SKM-1 treated with dmso at 0.1 percent for 144 hours (cell line): ENCODE measurements around the gene TPCN2.

Experiments used
- DNase-seq: peaks from one replicate; lab custom pipeline; 2025; ENCODE audit not compliant: unreplicated experiment; lab: John Stamatoyannopoulos, UW

TPCN2 gene

DNA sequence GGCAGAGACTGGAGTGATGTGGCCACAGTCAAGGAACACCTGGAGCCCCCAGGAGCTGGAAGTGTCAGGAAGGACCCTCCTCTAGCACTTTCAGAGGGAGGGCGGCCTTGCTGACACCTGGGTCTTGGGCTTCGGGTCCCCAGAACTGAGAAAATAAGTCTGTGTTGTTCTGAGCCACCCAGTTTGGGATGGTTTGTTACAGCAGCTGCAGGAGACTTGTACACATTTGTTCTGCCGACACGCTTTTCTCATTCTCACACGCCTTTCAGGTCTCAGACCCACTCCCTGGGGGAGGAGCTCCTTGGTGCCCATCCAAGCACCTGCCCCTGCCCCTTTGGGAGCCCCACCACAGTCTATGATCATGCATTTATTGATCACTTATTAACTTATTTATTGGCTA is 59.8 kb downstream of the TPCN2 start:
- DNase-seq: no peak

DNA sequence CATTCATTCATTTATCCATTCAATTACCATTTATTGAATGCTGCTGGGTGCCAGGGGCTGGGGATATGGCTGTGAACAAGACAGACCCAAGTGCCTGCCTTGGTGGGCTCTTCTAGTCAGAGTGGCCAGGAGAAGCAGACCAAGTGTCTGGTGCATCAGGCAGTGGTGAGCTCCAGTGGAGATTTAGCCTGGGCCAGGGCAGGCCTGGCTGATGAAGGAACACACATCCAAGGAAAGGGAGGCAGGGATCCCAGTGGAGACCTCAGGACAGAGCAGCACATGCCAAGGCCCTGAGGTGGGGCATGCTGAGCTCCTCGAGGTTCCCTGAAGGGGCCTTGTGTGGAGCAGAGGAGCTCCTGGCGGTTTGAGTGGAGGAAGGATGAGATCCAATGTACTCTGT is 60.4 kb downstream of the TPCN2 start:
- DNase-seq: no peak

GRCh38 chr11:69110451-69110850 is 61.7 kb downstream of the TPCN2 start:
- DNase-seq: no peak

DNA sequence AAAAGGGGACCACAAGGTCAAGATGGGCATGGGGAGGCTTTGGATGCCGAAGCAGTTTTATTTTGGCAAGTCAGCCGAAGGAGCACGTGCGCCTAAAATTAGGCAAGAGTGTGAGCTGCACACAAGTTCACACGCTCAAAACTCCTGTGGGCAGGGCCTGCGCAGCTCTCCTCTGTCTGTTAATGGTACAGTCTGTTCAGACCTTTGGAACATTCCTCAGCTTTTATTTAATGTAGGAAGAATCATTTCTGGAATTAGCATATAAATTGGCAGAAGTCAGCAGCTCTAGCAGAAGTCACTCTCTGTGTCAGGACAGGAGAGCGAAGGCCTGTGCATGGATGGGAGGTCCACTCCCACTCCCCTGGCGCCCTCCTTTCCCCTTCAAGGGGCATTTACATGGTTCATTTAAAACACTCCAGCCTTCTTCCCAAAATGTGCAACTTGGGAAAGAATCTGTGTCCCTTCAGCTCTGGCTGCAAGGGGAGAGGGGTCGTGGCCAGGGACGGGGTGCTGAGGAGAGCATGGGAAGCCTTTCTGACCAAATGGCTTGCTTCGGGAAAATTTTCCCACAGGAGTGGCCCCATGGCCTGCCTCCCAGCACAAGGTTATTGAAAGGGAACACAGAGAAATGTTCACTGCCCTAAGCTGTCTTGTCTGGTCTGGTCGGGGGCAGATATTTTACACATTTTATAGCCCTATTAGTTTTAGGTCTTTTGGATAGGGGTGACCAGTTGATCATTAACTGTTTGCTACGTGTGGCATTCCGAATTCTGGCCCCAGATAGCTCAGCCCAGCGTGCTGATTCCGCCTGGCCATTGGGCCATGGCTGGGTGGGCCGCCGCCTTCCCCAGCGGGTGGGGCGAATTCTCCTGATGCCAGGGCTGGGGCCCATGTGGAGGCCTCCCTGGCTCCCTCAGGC is 63.2 kb downstream of the TPCN2 start:
- no peak for DNase-seq

GRCh38 chr11:69113226-69113625 is 64.5 kb downstream of the TPCN2 start:
- DNase-seq: no peak

DNA sequence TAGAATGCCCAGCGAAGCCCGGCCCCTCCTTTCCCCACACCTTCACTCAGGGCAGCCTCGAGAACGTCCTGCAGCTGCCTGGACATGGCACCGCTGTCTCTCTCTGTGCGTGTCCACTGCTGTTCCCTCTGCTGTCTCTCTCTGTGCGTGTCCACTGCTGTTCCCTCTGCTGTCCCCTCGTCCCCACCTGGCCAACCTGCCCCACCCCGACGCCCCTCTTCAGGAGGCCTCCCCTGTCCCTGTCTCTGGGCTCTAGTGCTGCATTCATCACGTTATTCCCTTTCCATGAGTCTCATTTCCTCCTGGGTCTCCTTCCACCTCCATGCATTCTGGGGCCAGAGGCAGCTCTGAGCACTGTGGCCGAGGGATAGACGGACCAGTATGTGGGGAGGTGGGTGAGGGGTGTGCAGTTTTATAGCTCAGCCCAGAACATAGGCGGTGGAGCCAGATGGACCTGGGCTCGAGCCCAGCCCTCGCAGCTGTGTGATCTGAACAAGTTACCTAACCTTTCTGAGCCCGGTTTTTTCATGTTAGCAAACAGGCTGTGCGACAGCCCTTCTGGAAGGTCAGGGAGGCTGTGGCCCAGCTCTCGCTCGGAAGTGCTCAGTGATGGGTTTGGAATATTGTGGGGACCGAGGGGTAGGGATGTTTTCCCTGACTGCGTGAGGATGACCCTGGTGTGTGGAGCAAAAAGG is 65.1 kb downstream of the TPCN2 start:
- DNase-seq: no peak

- no peak for DNase-seq
Measured at GRCh38 chr11:69114362-69114761, 65.6 kb downstream of the TPCN2 start.

DNA sequence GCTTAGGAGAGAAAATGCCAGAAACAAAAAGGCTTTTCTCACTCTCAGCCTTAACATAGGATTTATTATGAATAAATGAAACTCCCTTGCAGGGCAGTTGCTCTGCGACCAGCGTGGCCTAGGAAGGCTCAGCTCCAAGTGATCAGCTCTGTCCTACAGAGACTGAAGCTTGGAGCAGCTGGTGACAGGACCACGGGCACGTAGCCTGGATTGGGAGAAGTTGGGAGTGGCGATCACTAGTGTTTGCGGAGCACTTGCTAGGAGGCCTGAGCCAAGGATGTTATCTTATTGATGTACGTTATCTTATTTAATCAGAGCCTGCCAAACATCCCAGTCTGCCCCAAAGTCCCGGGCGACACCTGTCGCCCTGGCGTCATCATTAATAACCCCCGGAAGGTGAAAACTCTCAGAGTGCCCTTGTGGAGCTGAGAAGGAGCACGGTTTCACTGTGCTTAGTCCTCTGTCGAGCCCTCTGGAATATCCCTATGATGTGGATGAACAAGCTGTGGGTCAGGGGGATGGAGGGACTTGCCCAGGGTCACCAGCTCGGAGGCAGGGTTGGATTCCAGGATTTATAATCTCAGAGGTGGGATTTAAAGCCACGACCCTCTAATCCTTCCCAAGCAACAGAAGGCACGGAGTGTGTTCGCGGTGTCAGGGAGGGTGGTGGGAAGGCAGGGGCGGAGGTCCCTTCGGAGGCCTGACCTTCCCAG is 66.2 kb downstream of the TPCN2 start:
- DNase-seq: no peak

DNA sequence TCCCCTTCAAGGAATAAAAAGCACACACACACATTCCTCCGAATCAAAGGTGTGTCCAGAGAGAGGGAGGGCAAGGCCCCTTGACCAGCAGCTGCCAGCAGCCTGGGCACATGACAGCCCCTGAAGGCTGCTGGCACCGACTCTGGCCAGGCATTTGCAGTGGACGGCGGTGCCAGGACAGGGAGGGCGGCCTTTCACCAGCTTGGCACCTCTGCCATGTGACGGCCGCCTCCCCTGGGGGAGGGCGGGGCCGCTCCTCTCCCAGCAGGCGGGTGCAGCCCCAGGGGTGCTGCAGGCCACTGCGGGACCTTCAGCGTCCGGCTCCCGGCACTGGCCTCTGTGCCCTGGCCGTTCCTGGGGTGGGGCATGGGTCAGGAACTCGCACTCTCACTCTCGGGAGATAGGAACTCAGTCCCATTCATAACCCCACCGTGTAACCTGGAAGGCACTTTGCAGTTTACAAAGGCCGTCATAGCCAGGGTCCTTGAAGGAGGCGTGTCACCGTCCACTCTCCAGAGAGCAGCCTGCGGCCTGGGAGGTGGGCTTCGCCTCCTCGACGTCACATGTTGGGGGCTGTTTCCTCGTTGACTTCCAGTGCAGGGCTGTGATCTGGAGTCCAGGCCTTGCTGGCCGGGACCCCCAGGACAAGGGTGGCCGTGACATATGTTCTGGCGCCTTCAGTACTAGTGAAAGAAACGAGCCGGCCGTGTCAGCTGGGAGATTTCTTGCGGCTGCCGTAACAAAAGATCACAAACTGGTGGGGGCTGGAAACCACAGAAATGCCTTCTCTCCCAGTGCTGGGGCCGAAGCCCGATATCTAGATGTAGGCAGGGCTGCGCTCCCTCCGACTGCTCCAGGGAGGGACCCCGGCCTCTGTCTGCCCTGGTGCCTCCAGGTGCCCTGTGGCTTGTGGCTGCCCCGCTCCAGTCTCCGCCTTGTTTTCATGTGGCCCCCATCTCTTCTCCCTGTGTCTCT is 67.1 kb downstream of the TPCN2 start:
- no peak for DNase-seq

DNA sequence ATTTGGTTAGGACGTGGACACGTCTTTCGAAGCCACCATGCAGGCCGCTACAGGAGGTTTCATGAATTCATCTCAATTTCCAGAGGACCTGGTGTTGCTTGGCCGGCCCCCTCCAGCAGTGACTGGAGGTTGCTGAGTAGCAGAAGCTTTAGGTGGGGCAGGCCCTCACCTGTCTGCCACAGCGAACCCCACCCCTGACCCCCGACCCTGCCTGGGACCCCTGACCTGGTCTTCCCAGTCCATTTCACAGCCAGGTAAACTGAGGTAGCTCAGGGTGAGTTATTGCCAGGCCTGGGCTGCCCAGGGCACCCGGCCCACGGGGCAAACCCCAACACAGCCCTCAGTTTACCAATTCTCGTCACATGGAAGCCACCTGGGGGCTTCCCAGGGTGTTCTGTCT is 67.9 kb downstream of the TPCN2 start:
- DNase-seq: no peak

DNA sequence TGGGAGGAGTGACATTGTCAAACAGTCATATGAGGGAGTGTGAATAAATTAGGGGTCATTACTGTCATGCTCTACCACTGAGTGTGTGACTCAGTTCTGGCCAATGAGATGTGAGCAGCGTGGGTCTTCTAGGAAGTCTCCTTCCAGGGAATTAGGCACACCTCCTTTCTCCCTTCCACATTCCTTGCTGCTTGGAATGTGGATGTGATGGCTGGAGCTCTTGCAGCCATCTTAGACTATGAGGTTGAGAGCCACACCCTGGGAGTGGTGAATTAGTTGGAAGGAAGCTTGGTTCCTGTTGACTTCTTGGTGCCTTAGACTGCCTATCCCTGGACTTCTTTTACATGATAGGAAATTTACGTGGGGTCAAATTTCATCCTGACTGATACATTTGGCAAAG is 70.5 kb downstream of the TPCN2 start:
- DNase-seq: no peak

- no peak for DNase-seq
Measured at GRCh38 chr11:69120096-69120875, 71.6 kb downstream of the TPCN2 start.

DNA sequence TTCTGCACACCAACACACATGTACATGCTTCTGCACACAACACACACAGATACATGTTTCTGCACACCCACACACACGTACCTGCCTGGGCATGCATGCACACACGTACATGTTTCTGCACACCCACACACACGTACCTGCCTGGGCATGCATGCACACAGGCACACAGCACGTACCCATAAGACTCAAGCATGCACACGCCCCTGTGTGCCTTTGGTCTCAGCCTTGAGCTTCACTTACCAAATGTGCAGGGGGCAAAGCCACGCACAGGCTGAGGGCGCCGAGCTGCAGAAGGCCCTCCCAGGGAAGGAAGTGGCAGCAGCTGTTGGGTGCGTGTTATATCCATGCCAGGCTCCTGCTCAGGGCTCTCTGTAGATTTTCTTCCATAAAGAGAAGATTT is 72.3 kb downstream of the TPCN2 start:
- no peak for DNase-seq

DNA sequence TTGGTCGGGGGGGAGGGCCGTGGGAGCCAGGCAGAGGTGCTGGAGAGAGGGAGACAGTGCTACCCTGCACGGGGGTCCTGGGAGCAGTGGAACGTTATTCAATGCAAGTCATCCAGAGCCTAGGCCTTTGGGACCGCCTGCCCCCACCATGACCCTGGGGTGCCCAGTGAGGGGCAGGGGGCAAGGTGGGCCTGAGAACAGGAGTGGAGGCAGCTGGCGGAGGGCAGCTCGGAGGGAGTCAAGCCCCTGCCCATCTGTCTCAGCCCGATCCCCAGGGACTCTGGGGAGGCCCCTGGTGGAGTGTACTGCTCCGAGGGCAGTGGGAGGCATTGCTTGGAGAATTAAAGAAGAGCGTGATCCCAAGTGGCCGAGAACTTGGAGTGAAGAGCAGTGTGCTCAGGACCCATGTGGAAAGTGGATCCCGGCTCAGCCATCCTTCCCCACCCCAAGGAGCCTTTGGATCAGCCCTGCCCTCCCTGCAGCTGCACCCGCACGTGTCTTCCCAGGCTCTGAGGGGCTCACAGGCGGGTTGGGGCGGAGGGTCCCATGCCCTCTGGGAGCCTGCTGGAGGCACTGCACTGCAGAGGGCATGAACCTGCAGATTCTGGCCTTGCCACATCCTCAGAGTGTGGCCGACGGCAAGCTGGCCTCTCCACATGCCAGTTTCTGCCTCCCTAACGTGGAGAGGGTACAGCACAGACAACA is 73.0 kb downstream of the TPCN2 start:
- DNase-seq: no peak

DNA sequence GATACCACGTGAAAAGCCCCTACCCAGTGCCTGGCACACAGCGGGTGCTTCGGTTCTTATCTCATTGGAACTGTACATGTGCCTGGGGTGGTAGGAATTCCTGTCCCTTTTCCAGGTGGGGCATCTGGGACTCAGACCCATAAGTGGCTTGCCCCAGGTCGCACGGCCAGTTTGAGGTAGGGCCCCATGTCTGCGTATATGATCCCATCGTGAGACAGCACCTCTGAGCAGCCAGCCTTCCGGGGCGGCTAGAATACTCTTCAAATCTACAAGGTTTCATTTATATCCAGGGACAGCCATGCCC is 73.5 kb downstream of the TPCN2 start:
- DNase-seq: no peak

GRCh38 chr11:69122630-69123431 is 74.1 kb downstream of the TPCN2 start:
- DNase-seq: no peak

DNA sequence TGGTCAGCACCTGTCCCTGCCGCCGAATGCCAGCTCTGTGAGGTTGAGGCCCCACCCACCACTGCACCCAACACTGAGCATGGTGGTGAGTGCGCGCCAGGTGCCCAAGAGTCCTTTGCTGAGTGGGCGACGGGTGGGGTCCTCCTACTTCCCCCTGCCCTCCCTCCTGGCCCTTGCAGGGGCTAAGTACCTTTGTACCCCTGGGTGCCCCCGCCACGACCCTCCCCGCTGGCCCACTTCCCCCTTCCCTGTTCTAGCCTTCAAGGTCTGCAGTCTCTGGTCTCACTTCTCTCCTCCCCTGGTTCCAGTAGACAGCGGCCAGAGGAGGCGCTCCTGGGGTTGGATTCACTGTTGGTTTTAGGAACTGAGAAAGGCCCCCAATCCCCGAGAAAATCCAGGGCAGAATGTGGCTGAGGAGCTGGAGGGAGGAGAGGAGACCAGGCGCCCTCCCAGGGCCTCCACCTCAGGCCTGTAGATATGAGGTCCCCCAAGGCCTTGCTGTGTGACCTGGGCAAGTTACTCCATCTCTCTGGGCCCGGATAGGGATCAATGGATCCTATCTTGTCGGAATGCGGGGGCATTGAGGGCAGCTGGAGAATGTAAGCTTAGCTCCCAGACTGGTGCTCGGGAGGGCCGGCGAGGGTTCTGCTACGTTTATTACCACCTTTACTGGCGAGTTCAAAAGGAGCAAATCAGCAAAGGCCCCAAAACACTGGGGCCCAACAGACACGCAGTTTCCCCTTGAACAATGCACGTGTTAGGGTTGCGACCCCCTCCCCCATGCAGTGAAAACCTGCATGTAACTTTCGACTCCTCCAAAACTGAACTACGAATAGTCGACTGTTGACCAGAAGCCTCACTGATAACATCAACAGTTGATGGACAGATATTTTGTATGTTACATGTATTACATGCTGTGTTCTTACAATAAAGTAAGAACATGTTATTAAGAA is 75.1 kb downstream of the TPCN2 start:
- no peak for DNase-seq

DNA sequence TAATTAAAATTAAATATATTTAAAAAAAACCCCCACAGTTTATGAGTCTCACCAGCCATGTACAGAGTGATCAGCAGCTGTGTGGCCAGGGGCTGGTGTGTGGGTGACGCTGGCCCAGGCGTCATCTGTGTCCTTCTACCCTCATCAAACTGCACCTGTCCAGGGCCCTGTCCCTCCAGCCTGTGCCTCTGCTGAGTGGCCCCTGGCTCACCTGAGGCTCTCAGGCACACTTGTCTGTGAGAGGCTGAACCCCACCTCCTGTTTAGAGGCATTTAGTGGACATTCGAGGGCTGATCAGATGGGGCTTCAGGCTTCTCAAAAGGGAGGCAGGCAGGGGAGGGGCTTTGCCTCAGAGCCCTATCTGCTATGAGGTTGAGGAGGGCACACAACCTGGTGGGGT is 77.1 kb downstream of the TPCN2 start:
- DNase-seq: no peak
